Measurements from ENCODE around the gene PPP2R3A. TPM values are rescaled to one million over a fixed set of nuclear protein-coding genes. Genes with fewer than 3 reads are reported as not detected.

PPP2R3A gene
- total and polyA plus RNA-seq, 2 donors from 2014 or later, result 16.6 to 71.9 TPM

DNA sequence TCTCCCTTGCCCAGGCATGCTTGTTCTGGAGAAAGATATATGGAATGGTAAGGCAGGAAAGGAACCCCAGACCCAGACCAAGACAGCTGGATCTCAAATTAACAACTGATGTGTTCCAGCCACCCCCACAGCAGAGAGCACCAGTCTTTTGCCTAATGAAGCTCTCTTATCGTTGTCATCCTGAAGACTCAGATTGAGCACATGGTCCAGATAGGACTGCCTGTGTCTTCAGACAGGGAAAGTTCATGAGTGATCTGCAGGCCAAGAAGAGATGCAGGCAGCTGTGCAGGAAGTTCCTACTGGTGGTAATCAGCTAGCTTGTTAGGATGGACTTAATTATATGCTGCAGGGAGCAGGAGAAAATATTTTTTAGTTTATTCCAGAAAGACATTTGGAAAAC, 53.3 kb downstream of the PPP2R3A start:
- TF ChIP-seq, protein P1, sequence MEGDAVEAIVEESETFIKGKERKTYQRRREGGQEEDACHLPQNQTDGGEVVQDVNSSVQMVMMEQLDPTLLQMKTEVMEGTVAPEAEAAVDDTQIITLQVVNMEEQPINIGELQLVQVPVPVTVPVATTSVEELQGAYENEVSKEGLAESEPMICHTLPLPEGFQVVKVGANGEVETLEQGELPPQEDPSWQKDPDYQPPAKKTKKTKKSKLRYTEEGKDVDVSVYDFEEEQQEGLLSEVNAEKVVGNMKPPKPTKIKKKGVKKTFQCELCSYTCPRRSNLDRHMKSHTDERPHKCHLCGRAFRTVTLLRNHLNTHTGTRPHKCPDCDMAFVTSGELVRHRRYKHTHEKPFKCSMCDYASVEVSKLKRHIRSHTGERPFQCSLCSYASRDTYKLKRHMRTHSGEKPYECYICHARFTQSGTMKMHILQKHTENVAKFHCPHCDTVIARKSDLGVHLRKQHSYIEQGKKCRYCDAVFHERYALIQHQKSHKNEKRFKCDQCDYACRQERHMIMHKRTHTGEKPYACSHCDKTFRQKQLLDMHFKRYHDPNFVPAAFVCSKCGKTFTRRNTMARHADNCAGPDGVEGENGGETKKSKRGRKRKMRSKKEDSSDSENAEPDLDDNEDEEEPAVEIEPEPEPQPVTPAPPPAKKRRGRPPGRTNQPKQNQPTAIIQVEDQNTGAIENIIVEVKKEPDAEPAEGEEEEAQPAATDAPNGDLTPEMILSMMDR (IDR thresholded peaks at IDR 0.05; ENCODE audit: borderline replicate concordance, extremely low read depth, insufficient read depth), result no peak
- Histone ChIP-seq H3K27me3 (ENCODE audit: control insufficient read depth, insufficient read depth, low read length) (no peaks in the 10 kb centered on the region), H3K9me3 (ENCODE audit: control insufficient read depth in 2 of 3, insufficient read depth in 1 of 3, low read length in 3 of 3) (no peaks in the 10 kb centered on the region), H3K9ac (ENCODE audit: low read length in 3 of 3) (no peak overlapping the region), H3K4me3 (ENCODE audit: low read length in 3 of 3) (no peak overlapping the region), H3K4me1 (ENCODE audit: control insufficient read depth in 2 of 3, insufficient read depth in 2 of 3, low read depth in 1 of 3, low read length in 3 of 3) (peaks cover 0 to 5% (median 0%) of the 10 kb centered on the region in 3 donors), H3K36me3 (ENCODE audit: control insufficient read depth in 2 of 3, insufficient read depth in 3 of 3, low read length in 3 of 3) (no peaks in the 10 kb centered on the region), H3K27ac (ENCODE audit: low read depth in 2 of 2, low read length in 2 of 2) (no peak overlapping the region)
- intact Hi-C loops (cut with DNase I), result no loop called here
- peak in 1 of 5 donors; percentile 4 for DNase-seq
- no peak for FAIRE-seq

DNA sequence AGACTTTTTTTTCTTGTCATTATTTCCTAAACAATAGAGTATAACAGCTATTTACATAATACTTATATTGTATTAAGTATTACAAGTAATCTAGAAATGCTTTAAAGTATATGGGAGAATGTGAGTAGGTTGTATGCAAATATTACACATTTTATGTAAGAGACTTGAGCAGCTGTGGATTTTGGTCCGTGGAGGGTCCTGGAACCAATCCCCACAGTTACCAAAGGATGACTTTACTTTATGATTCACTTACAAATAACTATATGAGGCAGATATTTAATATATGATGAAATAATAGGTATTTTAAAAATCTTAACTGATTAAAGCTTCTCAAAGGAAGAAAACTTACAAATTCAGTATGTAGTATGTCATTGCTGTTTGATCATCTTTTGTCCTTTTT, 56.3 kb downstream of the PPP2R3A start:
- FAIRE-seq, result no peak
- H3K4me1 ChIP-seq (ENCODE audit: control insufficient read depth in 2 of 3, insufficient read depth in 2 of 3, low read depth in 1 of 3, low read length in 3 of 3), result peaks cover 0 to 5% (median 0%) of the 10 kb centered on the region in 3 donors
- intact Hi-C loops (cut with DNase I), result no loop called here
- no peak overlapping the region for H3K4me3 ChIP-seq (ENCODE audit: low read length in 3 of 3)
- H3K27me3 ChIP-seq (ENCODE audit: control insufficient read depth, insufficient read depth, low read length), result no peaks in the 10 kb centered on the region
- no peak overlapping the region for H3K27ac ChIP-seq (ENCODE audit: low read depth in 2 of 2, low read length in 2 of 2)
- H3K9ac ChIP-seq (ENCODE audit: low read length in 3 of 3), result no peak overlapping the region
- no peaks in the 10 kb centered on the region for H3K36me3 ChIP-seq (ENCODE audit: control insufficient read depth in 2 of 3, insufficient read depth in 3 of 3, low read length in 3 of 3)
- H3K9me3 ChIP-seq (ENCODE audit: control insufficient read depth in 2 of 3, insufficient read depth in 1 of 3, low read length in 3 of 3), result no peaks in the 10 kb centered on the region
- no peak for DNase-seq
- TF ChIP-seq, protein P1 (IDR thresholded peaks at IDR 0.05; ENCODE audit: borderline replicate concordance, extremely low read depth, insufficient read depth), result no peak

DNA sequence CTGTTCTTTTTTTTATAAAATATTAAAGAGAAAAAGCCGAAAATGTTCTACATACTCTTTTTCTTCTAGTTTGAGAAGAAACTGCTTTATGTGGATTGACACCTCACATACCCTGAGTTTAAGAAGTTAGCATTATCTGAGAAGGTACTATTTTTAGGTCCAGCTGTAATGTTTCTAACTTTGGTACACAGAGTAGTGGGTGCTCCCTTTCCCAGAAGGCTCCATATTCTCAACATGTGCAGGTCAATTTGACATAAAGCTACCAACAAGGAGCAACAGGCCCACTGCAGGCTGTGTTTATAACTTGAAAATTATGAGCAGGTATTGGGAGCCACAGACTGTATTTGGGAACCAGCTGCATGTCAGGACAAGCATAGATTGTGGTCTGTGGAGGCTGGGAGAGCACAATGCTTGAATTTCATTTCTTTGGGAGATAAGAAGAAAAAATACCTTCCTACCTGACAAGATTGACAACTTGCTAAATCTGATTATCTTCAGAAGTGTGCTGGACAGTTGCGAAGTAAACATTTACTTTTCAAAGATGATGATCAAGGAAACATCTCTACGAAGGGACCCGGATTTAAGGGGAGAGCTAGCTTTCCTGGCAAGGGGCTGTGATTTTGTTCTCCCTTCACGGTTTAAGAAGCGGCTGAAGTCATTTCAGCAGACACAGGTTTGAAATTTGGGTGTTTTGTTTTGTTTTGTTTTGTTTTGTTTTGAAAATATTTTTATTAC, 57.2 kb downstream of the PPP2R3A start:
- FAIRE-seq (no peak), DNase-seq (no peak)
- no peaks in the 10 kb centered on the region for H3K9me3 ChIP-seq (ENCODE audit: control insufficient read depth in 2 of 3, insufficient read depth in 1 of 3, low read length in 3 of 3)
- H3K27ac ChIP-seq (ENCODE audit: low read depth in 2 of 2, low read length in 2 of 2), result no peak overlapping the region
- intact Hi-C loops (cut with DNase I), result no loop called here
- peaks cover 0 to 5% (median 0%) of the 10 kb centered on the region in 3 donors for H3K4me1 ChIP-seq (ENCODE audit: control insufficient read depth in 2 of 3, insufficient read depth in 2 of 3, low read depth in 1 of 3, low read length in 3 of 3)
- H3K36me3 ChIP-seq (ENCODE audit: control insufficient read depth in 2 of 3, insufficient read depth in 3 of 3, low read length in 3 of 3), result peaks cover 0 to 1% (median 0%) of the 10 kb centered on the region in 3 donors
- H3K27me3 ChIP-seq (ENCODE audit: control insufficient read depth, insufficient read depth, low read length), result no peaks in the 10 kb centered on the region
- H3K9ac ChIP-seq (ENCODE audit: low read length in 3 of 3), result no peak overlapping the region
- TF ChIP-seq, protein P1 (IDR thresholded peaks at IDR 0.05; ENCODE audit: borderline replicate concordance, extremely low read depth, insufficient read depth), result no peak
- H3K4me3 ChIP-seq (ENCODE audit: low read length in 3 of 3), result no peak overlapping the region

All from kidney (tissue), 14 donors.